ENCODE measurements around the gene ZDHHC7. TPM values are rescaled to one million over a fixed set of nuclear protein-coding genes. Genes with fewer than 3 reads are reported as not detected.

The ZDHHC7 gene
- total RNA-seq, 3 donors from 2014 or later (not counting 1 experiment from before 2014, with no cell fraction given): 37.9 to 64.9 (median 45.2) TPM

DNA sequence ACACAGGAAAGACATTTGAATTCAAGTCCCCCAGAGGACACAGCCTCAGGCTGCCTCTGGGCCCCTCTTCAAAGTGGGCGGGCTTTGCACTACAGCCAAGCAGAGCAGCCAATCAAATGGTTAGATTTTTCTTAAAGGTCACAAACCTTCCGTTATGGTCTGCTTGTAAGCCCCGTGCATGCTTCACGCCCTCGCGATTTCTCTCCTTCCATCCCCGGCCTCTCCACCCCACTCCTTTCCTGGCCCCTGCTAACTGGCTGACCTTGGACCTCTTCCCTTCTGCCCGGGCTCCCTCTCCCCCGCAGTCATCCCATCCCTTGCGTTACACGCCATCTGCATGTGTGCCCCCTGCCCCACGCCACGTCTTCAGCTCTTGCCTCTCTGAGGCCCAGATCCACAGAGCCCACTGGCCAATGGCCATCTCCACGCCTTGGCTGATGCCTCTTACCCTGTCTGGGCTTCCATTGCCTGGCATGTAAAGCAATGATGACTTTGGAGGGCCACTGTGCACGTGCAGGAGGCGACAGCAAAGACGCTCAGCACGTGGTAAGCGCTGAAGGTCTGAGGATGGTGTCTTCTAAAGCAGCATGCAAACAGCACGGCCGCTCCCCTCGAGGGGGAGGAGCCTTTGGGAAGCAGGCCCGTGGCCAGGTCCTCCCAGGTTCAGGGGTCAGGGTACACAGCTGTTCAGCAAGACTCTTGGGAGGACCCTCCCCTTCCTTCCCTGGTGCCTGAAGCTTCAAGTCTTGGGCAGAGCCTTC, 86.8 kb downstream of the ZDHHC7 start:
- no peaks in the 10 kb centered on the region for H3K36me3 ChIP-seq (ENCODE audit: control insufficient read depth, insufficient read depth, low read length)
- Mint-ChIP-seq H3K4me1 (peaks cover 0 to 5% of the 10 kb centered on the region in 2 donors), H3K36me3 (no peaks in the 10 kb centered on the region), H3K9me3 (no peaks in the 10 kb centered on the region), H3K4me3 (no peak overlapping the region), H3K27me3 (ENCODE audit: low read depth in 2 of 2) (peaks cover 0 to 6% of the 10 kb centered on the region in 2 donors), H3K27ac (no peak overlapping the region)
- TF ChIP-seq, protein P1, sequence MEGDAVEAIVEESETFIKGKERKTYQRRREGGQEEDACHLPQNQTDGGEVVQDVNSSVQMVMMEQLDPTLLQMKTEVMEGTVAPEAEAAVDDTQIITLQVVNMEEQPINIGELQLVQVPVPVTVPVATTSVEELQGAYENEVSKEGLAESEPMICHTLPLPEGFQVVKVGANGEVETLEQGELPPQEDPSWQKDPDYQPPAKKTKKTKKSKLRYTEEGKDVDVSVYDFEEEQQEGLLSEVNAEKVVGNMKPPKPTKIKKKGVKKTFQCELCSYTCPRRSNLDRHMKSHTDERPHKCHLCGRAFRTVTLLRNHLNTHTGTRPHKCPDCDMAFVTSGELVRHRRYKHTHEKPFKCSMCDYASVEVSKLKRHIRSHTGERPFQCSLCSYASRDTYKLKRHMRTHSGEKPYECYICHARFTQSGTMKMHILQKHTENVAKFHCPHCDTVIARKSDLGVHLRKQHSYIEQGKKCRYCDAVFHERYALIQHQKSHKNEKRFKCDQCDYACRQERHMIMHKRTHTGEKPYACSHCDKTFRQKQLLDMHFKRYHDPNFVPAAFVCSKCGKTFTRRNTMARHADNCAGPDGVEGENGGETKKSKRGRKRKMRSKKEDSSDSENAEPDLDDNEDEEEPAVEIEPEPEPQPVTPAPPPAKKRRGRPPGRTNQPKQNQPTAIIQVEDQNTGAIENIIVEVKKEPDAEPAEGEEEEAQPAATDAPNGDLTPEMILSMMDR (IDR thresholded peaks at IDR 0.05): no peak
- no peaks in the 10 kb centered on the region for H3K4me1 ChIP-seq (ENCODE audit: control insufficient read depth, insufficient read depth, low read length)
- ATAC-seq (no peak), DNase-seq (no peak)
- intact Hi-C loops (cut with micrococcal nuclease): loop anchor here (1.0 kb wide), 2 partner anchors 28 to 46 kb away; no protein-coding TSS in a partner anchor
- H3K27me3 ChIP-seq (ENCODE audit: control insufficient read depth, insufficient read depth, low read length): no peaks in the 10 kb centered on the region
- 83% methylated on average over 23 of the region's 23 CpGs for WGBS (ENCODE audit: insufficient coverage)
- no peaks in the 10 kb centered on the region for H3K9me3 ChIP-seq (ENCODE audit: control insufficient read depth, insufficient read depth, low read length)
- H3K4me3 ChIP-seq (ENCODE audit: low read length): no peak overlapping the region
- no peak overlapping the region for H3K27ac ChIP-seq (ENCODE audit: low read length)

Other genes starting within 250 kb of the ZDHHC7 start
- 1 to 10 TPM in 1 of 3 donors, under 1 TPM in 1, not detected in 1; 0.86 to 6.3 TPM for gene CRISPLD2, start 191.6 kb downstream of the ZDHHC7 start, total RNA-seq
- 10 to 100 TPM in 2 of 3 donors, 1 to 10 TPM in 1; 7.9 to 17.7 (median 12.1) TPM for gene KIAA0513, start 16.3 kb upstream of the ZDHHC7 start, total RNA-seq
- gene CIBAR2, start 100.9 kb upstream of the ZDHHC7 start, total RNA-seq: not detected